Heart left ventricle (tissue), 13 donors: Measurements from ENCODE around the gene CHRDL2.

Source experiments
- POLR2A ChIP-seq, 2 donors: fragments of 450-650 bp; IDR thresholded peaks; one replicate each; pipeline ENCODE4 v1.6.1; 2017; ENCODE audit warnings: antibody characterized with exemption in 2 of 2, mild to moderate bottlenecking in 2 of 2, moderate library complexity in 2 of 2
- TF ChIP-seq, protein P1 (sequence below), 12 donors: fragments of 200-600 bp; sonication (generic) in 4 of 12; IDR thresholded peaks; one replicate each; pipeline versions ENCODE4 v1.5.0 to v1.8.0; 2018 to 2022; ENCODE audit warnings: antibody characterized with exemption in 12 of 12, mild to moderate bottlenecking in 5 of 12
- donor health status: ischemic (EF 13 %, LVEDD 7.1; RV severe dilation, severe dysfunction).
- donor health status: DM: no; HTN: yes; CAD: no.
- donor health status: DM: no; HTN: no; CAD: no.
- donor health status: ischemic (EF 25% LVEDD 6.9; RV normal size, moderate dysfunction).
- donor health status: ischemic (EF 25% LVEDD 5.7; RV mildly dilated, moderate dysfunction).
- donor health status: ischemic (EF 35%, LVEDD 5.7; RV mildly dilated, moderate dysfunction).
- donor health status: nonischemic (EF 11% LVEDD 7.7; RV severe dilation, severe dysfunction).
- donor health status: DM: yes; HTN: yes; CAD: no.
- donor health status: PGD.
- donor health status: ischemic (EF 29% LVEDD 5.4; RV normal size, mild dysfunction).
- donor health status: nonischemic (EF 23%, LVEDD 6.1; RV moderate dilation, normal function).

GRCh38 chr11:74769055-74769707, 38.0 kb upstream of the CHRDL2 start:
- no peak for TF ChIP-seq POLR2A (IDR thresholded peaks at IDR 0.05)
- TF ChIP-seq, protein P1, sequence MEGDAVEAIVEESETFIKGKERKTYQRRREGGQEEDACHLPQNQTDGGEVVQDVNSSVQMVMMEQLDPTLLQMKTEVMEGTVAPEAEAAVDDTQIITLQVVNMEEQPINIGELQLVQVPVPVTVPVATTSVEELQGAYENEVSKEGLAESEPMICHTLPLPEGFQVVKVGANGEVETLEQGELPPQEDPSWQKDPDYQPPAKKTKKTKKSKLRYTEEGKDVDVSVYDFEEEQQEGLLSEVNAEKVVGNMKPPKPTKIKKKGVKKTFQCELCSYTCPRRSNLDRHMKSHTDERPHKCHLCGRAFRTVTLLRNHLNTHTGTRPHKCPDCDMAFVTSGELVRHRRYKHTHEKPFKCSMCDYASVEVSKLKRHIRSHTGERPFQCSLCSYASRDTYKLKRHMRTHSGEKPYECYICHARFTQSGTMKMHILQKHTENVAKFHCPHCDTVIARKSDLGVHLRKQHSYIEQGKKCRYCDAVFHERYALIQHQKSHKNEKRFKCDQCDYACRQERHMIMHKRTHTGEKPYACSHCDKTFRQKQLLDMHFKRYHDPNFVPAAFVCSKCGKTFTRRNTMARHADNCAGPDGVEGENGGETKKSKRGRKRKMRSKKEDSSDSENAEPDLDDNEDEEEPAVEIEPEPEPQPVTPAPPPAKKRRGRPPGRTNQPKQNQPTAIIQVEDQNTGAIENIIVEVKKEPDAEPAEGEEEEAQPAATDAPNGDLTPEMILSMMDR (IDR thresholded peaks at IDR 0.05): no peak
